Fibroblast of mammary gland (primary cell): ENCODE measurements around the gene NDUFB2.
"Not testable (repeated sequence)": the region's sequence is repeated elsewhere in the genome, so short reads cannot be mapped to it uniquely, and the experiment has no call there.

Experiments used
- DNase-seq: peaks from one replicate; pipeline ENCODE4 v3.0.0-alpha.2; 2010; ENCODE audit warnings: low read depth
- H3K4me3 ChIP-seq: 2 replicates; pipeline ENCODE4 v1.5.1; 2011; ENCODE audit warnings: low read depth, mild to moderate bottlenecking, low read length, moderate library complexity; ENCODE audit not compliant: control insufficient read depth
- CTCF ChIP-seq: conservative IDR thresholded peaks from 2 replicates; pipeline ENCODE4 v1.5.1; 2011; ENCODE audit warnings: low read depth, low read length, inconsistent platforms; ENCODE audit not compliant: control insufficient read depth, insufficient read depth

NDUFB2 gene

GRCh38 chr7:140684066-140684950 lies 12.2 kb upstream of the NDUFB2 start:
- DNase-seq: no peak
- no peak overlapping the region for H3K4me3 ChIP-seq
- TF ChIP-seq CTCF: no peak

- DNase-seq: no peak
- no peak overlapping the region for H3K4me3 ChIP-seq
- no peak for TF ChIP-seq CTCF
Observed at GRCh38 chr7:140685407-140686087, 11.0 kb upstream of the NDUFB2 start.

- DNase-seq: no peak
- no peak for TF ChIP-seq CTCF
Observed at GRCh38 chr7:140686921-140687320, 9.6 kb upstream of the NDUFB2 start.

GRCh38 chr7:140688341-140688740 lies 8.2 kb upstream of the NDUFB2 start:
- no peak for TF ChIP-seq CTCF
- no peak overlapping the region for H3K4me3 ChIP-seq
- DNase-seq: no peak

More at GRCh38 chr7:140686921-140687320, 9.6 kb upstream of the NDUFB2 start:
- no peak overlapping the region for H3K4me3 ChIP-seq

- TF ChIP-seq CTCF: no peak
- no peak overlapping the region for H3K4me3 ChIP-seq
- no peak for DNase-seq
Observed at GRCh38 chr7:140689199-140690152, 7.0 kb upstream of the NDUFB2 start.

- no peak overlapping the region for H3K4me3 ChIP-seq
- no peak for TF ChIP-seq CTCF
- DNase-seq: no peak
Observed at GRCh38 chr7:140691376-140692045, 5.0 kb upstream of the NDUFB2 start.

- not testable (repeated sequence) for H3K4me3 ChIP-seq, DNase-seq
Observed at GRCh38 chr7:140693849-140694248, 2.7 kb upstream of the NDUFB2 start.
